Activated CD4-positive, alpha-beta T cell treated with anti-CD3 and anti-CD28 coated beads, Interleukin-10, Interleukin-2, amounts not matched to agents 100 ng/mL and 50 ng/mL, durations not matched to agents 16 hours and 8 hours (primary cell): ENCODE measurements around the gene LPAR2.

ENCODE experiments used
- DNase-seq: peaks from one replicate; pipeline ENCODE4 v3.0.0-alpha.2; 2020

Gene LPAR2

GRCh38 chr19:19592690-19593089 is 35.3 kb downstream of the LPAR2 start:
- no peak for DNase-seq

- DNase-seq = peak; percentile 92
Observed at GRCh38 chr19:19591133-19591825, 36.7 kb downstream of the LPAR2 start.

GRCh38 chr19:19588546-19588945 is 39.5 kb downstream of the LPAR2 start:
- no peak for DNase-seq

- DNase-seq = no peak
Observed at GRCh38 chr19:19587771-19588170, 40.2 kb downstream of the LPAR2 start.

GRCh38 chr19:19584356-19584755 is 43.7 kb downstream of the LPAR2 start:
- DNase-seq = no peak

- DNase-seq = no peak
Observed at GRCh38 chr19:19582471-19582870, 45.5 kb downstream of the LPAR2 start.

GRCh38 chr19:19581391-19581790 is 46.6 kb downstream of the LPAR2 start:
- no peak for DNase-seq

- DNase-seq = no peak
Observed at GRCh38 chr19:19580418-19580817, 47.6 kb downstream of the LPAR2 start.

GRCh38 chr19:19579533-19580361 is 48.3 kb downstream of the LPAR2 start:
- DNase-seq = no peak

GRCh38 chr19:19578252-19578651 is 49.8 kb downstream of the LPAR2 start:
- DNase-seq = no peak

GRCh38 chr19:19575411-19575810 is 52.6 kb downstream of the LPAR2 start:
- no peak for DNase-seq
